Activated T-cell treated with anti-CD3 and anti-CD28 coated beads, Interleukin-2, amount 50 U/mL, for 4 hours (primary cell): ENCODE data around the gene KPNA1. TPM values are rescaled to one million over a fixed set of nuclear protein-coding genes. Genes with fewer than 3 reads are reported as not detected.
"Not testable (repeated sequence)": the region's sequence is repeated elsewhere in the genome, so short reads cannot be mapped to it uniquely, and the experiment has no call there.

Experiments used
- ATAC-seq, 2 donors: fragments of 200-7000 bp; cut with Tn5 transposase; one replicate each; pipeline ENCODE4 v1.10.0; 2021
- DNase-seq: peaks from one replicate; pipeline ENCODE4 v3.0.0-alpha.2; 2020
- H3K27me3 Mint-ChIP-seq: one replicate; pipeline ENCODE4 v1.8.0; 2021; ENCODE audit warnings: low read depth, mixed read lengths
- H3K36me3 Mint-ChIP-seq: one replicate; pipeline ENCODE4 v1.8.0; 2022; ENCODE audit warnings: mixed read lengths; ENCODE audit not compliant: insufficient read depth
- H3K4me1 Mint-ChIP-seq: one replicate; pipeline ENCODE4 v1.8.0; 2021; ENCODE audit warnings: low read depth, mixed read lengths
- H3K4me3 Mint-ChIP-seq: one replicate; pipeline ENCODE4 v1.8.0; 2021; ENCODE audit warnings: mild to moderate bottlenecking, moderate library complexity, mixed read lengths
- H3K9me3 Mint-ChIP-seq: one replicate; pipeline ENCODE4 v1.8.0; 2021; ENCODE audit warnings: mixed read lengths
- total RNA-seq, 3 donors: library from RNA; stranded (reverse); gene quantifications; one replicate each; pipeline ENCODE4 v1.2.1, GENCODE V29; 2021

The KPNA1 gene
- total RNA-seq, 3 donors from 2014 or later, result 56.4 to 61.2 (median 61.2) TPM

DNA sequence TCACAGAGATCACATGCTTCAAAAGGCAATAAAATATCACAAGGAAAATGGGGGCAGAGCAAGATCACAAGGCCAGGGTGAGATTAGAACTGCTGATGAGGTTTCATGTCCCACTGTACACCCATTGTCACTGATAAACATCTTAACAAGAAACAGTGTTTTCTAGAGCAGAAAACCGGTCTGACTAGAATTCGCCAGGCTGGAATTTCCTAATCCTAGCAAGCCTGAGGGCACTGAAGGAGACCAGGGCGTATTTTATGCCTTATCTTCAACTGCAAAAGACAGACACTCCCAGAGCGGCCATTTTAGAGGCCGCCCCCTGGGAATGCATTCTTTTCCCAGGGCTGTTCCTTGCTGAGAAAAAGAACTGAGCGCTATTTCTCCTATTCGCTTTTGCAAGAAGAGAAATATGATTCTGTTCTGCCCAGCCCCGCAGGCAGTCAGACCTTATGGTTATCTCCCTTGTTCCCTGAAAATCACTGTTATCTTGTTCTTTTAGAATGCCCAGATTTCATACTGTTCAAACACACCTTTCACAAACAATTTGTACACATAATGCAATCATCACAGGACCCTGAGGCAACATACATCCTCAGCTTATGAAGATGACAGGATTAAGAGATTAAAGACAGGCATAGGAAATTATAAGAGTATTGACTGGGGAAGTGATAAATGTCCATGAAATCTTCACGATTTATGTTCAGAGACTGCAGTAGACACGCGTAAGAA lies 70.8 kb downstream of the KPNA1 start:
- DNase-seq, H3K9me3 Mint-ChIP-seq, H3K4me1 Mint-ChIP-seq, ATAC-seq, H3K4me3 Mint-ChIP-seq, H3K27me3 Mint-ChIP-seq: not testable (repeated sequence)
- peaks cover 83% of the 10 kb centered on the region for H3K36me3 Mint-ChIP-seq

DNA sequence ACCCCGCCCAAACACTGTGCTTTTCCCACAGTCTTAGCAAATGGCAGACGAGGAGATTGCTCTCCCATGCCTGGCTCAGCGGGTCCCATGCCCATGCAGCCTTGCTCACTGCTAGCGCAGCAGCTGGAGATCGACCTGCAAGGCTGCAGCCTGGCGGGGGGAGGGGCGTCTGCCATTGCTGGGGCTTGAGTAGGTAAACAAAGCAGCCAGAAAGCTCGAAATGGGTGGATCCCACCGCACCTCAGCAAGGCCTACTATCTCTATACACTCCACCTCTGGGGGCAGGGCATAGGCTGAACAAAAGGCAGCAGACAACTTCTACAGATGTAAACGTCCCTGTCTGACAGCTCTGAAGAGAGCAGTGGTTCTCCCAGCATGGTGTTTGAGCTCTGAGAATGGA lies 71.6 kb downstream of the KPNA1 start:
- no peaks in the 10 kb centered on the region for H3K27me3 Mint-ChIP-seq

DNA sequence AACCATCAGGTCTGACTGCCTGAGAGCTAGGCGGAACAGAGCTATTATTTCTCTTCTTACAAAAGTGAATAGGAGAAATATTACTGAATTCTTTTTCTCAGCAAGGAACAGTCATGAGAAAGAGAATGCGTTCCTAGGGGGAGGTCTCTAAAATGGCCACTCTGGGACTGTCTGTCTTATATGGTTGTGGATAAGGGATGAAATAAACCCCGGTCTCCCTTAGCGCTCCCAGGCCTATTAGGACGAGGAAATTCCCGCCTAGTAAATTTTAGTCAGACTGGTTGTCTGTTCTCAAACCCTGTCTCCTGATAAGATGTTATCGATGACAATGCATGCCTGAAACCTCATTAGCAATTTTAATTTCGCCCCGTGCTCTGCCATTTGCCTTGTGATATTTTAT lies 78.8 kb downstream of the KPNA1 start:
- ATAC-seq (no peak), DNase-seq (no peak)
- peaks cover 13% of the 10 kb centered on the region for H3K9me3 Mint-ChIP-seq
- H3K4me3 Mint-ChIP-seq, result no peak overlapping the region
- peaks cover 65% of the 10 kb centered on the region for H3K36me3 Mint-ChIP-seq
- no peaks in the 10 kb centered on the region for H3K27me3 Mint-ChIP-seq
- H3K4me1 Mint-ChIP-seq, result no peaks in the 10 kb centered on the region

More for the DNA sequence above, 71.6 kb downstream of the KPNA1 start:
- Mint-ChIP-seq H3K36me3 (peaks cover 80% of the 10 kb centered on the region), H3K9me3 (peaks cover 7% of the 10 kb centered on the region), H3K4me3 (no peak overlapping the region), H3K4me1 (peaks cover 5% of the 10 kb centered on the region)
- no peak for ATAC-seq
- no peak for DNase-seq

DNA sequence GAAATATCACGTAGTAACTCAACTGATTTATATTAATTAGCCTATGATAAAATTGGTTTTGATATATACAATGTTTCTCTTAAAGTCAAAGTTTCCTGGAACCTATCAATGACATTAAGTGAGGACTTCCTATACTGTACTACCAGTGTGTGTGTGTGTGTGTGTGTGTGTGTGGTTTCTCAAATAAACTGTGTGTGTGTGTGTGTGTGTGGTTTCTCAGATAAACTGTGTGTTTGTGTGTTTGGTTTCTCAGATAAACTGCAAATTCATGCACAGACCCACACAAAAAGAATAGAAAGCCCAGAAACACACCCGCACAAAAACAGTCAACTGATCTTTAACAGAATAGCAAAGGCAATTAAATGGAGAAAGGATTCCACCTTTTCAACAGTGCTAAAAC lies 84.4 kb downstream of the KPNA1 start:
- DNase-seq (no peak), ATAC-seq (no peak)
- Mint-ChIP-seq H3K27me3 (no peaks in the 10 kb centered on the region), H3K36me3 (peaks cover 63% of the 10 kb centered on the region), H3K4me1 (peaks cover 14% of the 10 kb centered on the region), H3K4me3 (no peak overlapping the region), H3K9me3 (peaks cover 7% of the 10 kb centered on the region)

DNA sequence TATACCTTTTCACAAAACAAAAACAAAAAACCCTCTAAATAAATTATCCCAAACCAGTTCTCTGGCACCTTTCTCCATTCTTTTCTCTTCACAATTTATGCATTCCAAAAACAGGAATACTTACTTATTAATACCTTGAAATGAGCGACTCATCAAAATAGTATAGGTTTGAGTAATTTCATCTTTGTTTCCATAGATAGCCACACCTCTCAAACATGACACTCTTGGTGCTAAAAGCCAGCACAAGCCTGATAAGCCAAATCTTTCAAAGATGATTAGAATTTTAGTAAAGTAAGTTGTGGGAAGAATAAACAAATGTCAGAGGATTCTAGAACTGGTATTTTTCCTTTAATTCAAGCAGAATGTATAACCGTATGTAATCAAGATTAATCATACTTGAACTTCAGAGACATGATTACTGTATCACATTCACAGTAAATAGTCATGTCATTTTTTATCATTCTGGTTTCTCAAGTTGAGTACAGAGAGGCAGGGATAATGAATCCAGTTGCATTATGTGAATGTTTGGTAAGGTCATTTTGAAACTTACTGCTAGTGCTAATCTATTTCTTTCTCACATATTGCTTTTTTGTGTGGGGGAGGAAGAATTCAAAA lies 86.8 kb downstream of the KPNA1 start:
- Mint-ChIP-seq H3K4me1 (peaks cover 14% of the 10 kb centered on the region), H3K4me3 (no peak overlapping the region), H3K9me3 (peaks cover 7% of the 10 kb centered on the region), H3K27me3 (no peaks in the 10 kb centered on the region), H3K36me3 (peaks cover 56% of the 10 kb centered on the region)
- DNase-seq (no peak), ATAC-seq (peak; percentile 93 to 96)

DNA sequence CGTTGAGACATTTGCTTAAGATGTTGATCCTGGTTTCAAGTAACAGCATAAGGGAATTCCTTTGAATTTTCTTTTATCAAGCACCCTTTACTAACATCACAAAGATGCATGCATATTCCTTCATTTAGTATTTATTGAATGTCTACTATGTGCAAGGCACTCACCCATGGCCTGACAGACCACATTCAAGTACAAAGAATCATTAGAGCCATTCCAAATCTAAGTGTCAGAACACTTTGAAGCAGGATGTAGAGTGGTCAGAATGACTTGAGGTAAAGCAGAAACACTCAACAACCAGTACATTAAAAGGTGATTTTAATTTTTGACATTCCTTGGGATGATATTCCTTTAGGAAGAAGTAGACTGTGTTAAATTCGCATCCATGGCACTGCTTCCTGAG lies 92.9 kb downstream of the KPNA1 start:
- no peak for DNase-seq
- no peaks in the 10 kb centered on the region for H3K9me3 Mint-ChIP-seq
- no peak for ATAC-seq
- H3K36me3 Mint-ChIP-seq, result peaks cover 30% of the 10 kb centered on the region
- no peaks in the 10 kb centered on the region for H3K27me3 Mint-ChIP-seq
- H3K4me1 Mint-ChIP-seq, result peaks cover 15% of the 10 kb centered on the region
- no peak overlapping the region for H3K4me3 Mint-ChIP-seq

DNA sequence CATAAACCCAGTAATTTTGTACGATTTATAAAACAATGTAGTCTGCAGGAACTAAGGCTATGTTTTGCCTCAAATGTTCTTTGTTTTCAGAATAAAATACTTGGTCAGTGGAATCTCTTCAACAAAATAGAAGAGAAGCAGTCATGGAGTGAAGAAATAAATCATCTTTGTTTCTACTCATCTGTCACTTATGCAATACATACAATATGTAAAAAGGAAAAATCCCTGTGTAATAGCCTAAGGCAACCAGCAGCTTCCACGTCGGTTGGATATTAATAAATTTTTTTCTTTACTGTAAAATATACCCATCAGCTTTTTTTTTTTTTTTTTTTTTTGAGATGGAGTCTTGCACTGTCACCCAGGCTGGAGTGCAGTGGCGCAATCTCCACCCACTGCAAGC lies 93.6 kb downstream of the KPNA1 start:
- Mint-ChIP-seq H3K27me3 (no peaks in the 10 kb centered on the region), H3K4me3 (no peak overlapping the region), H3K9me3 (no peaks in the 10 kb centered on the region), H3K4me1 (peaks cover 21% of the 10 kb centered on the region), H3K36me3 (peaks cover 23% of the 10 kb centered on the region)
- no peak for ATAC-seq
- DNase-seq, result no peak

DNA sequence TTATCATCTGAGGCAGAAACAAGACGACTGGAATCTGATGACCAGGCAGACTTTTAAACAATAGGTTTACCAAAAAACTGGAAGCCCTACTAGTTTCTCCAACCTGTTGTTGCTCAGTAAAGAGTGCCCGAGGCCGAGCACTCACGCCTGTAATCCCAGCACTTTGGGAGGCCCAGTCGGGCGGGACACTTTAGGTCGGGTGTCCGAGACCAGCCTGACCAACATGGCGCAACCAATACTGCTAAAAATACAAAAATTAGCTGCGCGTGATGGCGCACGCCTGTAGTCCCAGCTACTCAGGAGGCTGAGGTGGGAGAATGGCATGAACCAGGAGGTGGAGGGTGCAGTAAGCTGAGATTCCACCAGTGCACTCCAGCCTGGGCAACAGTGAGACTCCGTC lies 97.8 kb downstream of the KPNA1 start:
- H3K4me3 Mint-ChIP-seq, result peak overlapping the region; percentile 89
- ATAC-seq, result no peak
- no peaks in the 10 kb centered on the region for H3K9me3 Mint-ChIP-seq
- H3K4me1 Mint-ChIP-seq, result peaks cover 50% of the 10 kb centered on the region
- DNase-seq, result no peak
- peaks cover 16% of the 10 kb centered on the region for H3K36me3 Mint-ChIP-seq
- no peaks in the 10 kb centered on the region for H3K27me3 Mint-ChIP-seq

DNA sequence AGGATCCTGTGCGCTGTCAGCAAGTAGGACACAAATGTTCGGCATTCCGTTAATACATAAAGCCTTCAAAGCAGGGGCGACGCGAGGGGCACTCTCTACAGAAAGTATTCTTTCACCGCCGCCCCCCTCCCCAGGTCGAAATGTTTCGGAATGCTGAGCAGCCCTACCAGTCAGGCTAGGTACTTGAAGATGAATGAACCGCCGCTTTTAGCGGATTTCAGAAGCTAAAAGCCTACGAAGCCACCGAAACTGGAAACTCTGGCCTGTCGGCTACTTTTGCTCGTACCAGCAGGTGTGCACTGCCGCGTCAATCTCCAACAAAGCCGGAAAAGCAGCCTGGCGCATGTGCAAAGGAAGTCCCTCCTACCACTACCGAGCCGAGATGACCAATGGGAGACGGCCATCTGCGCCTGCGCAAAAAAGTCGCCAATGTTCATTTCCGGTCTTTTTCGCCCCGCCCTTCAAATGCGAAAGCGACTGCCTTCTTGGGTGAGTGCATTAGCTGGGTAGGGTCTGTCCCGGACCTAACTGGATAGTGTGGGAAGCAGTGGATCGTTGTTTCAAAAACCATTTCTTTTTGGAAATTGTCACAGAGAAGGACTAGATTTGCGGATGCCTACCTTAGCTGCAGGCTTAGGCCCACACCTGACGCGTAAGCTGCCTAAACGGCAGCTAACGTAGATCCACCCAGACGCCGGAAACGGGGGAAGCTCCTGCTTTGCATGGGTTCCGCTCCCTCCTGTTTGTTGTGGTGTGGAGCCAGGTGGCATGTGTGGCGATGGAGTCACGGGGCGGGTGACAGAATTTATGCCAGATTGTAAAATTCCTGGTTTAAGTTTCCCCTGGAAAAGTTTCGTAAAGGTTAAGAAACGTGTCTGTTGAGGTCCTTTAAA lies 98.7 kb downstream of the KPNA1 start, which contains the start of gene WDR5B:
Gene WDR5B, minus strand, starts transcription at position 301 of the 893 bp plus-strand sequence. CDS start 534 bp downstream, outside the sequence.
- H3K27me3 Mint-ChIP-seq, result no peaks in the 10 kb centered on the region
- peak within 1 kb of the TSS; percentile 89 for H3K4me3 Mint-ChIP-seq
- peaks cover 13% of the 10 kb centered on the region for H3K36me3 Mint-ChIP-seq
- peak; percentile 98 for DNase-seq
- peak; percentile 92 to 93 for ATAC-seq
- no peaks in the 10 kb centered on the region for H3K9me3 Mint-ChIP-seq
- peaks cover 50% of the 10 kb centered on the region for H3K4me1 Mint-ChIP-seq

DNA sequence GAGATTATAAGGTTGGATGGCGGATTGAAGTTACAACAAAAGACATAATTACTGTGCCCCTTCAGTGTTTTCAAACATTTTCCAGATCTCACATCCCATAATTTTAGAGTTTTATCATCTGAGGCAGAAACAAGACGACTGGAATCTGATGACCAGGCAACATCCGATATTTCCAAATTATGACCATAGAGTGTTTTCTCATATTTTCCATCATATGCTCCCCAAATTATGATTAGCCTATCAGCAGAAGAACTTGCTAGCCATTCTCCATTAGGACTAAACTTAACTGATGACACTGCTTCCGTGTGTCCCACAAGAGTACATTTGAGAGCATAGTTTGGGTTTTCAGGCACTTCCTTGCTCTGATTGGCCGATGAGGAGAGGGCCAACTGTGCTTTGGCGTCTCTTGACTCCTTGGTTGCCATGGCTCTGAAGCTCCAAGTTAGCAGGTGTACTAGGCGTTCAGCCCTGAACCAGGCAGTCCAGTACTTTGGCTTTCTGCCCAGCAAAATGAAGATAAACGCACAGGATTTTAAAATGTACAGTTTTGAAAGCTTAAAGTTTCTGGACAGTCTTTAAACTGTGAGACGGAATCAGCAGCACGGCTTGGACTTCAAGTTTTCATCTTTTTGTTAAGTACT lies 99.5 kb downstream of the KPNA1 start:
- H3K36me3 Mint-ChIP-seq, result peaks cover 19% of the 10 kb centered on the region
- DNase-seq (peak; percentile 13), ATAC-seq (peak; percentile 29 to 33)
- H3K4me1 Mint-ChIP-seq, result peaks cover 54% of the 10 kb centered on the region
- peak overlapping the region; percentile 89 for H3K4me3 Mint-ChIP-seq
- no peaks in the 10 kb centered on the region for H3K9me3 Mint-ChIP-seq
- no peaks in the 10 kb centered on the region for H3K27me3 Mint-ChIP-seq

DNA sequence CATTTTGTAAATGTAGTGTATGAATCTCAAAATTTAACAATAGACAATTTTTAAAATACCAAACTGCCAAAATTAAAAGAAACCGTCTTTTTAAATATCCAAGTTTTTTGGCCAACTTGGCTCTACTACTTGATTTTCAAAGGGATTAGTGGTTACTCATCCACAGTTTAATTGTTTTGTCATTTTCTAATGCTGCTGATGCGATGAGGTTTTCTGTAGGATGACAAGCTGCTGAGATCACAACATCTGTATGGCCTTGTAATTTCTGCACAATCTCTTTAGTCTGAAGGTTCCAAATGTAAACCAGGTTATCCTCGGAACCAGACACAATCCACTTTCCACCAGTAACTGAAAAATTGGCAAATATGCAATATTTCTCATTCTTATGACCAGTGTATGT lies 100.3 kb downstream of the KPNA1 start:
- no peak for ATAC-seq
- Mint-ChIP-seq H3K4me1 (peaks cover 54% of the 10 kb centered on the region), H3K4me3 (peak overlapping the region; percentile 89), H3K36me3 (peaks cover 20% of the 10 kb centered on the region), H3K9me3 (no peaks in the 10 kb centered on the region), H3K27me3 (no peaks in the 10 kb centered on the region)
- DNase-seq, result no peak

DNA sequence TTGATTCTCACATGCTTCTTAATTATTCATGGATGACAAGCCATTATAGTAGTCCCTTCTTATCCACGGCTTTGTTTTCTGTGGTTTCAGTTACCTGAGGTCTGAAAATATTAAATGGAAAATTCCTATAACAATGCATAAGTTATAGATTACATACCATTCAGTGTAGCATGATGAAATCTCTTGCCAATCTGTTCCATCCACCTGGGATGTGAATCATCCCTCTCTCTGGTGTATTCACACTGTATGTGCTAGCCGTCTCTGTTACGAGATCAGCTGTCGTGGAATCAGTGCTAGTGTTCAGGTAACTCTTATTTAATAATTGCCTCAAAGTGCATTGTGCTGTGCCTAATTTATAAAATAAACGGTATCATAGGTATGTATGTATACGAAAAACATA lies 104.1 kb downstream of the KPNA1 start:
- Mint-ChIP-seq H3K27me3 (no peaks in the 10 kb centered on the region), H3K4me1 (peaks cover 44% of the 10 kb centered on the region), H3K9me3 (no peaks in the 10 kb centered on the region), H3K4me3 (no peak overlapping the region), H3K36me3 (peaks cover 41% of the 10 kb centered on the region)
- DNase-seq (no peak), ATAC-seq (no peak)

DNA sequence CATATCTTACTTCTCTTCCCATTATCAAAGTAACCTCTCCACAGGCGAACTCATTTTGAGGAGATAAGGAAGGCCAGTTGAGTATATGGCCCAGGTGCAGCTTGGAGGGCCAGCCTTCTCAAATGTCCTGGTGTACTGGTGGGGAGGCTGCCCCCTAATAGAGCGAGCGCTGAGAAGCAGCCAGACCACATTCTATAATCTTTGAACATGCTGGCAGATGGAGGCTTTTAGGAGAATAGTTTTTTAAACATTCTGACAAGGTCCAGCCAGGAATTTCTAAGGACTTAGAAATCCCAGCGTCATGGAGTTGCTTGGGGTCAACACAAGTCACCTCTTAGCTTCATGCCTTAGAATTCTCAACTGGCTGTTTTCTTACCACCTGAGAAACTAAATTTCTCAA lies 104.6 kb downstream of the KPNA1 start:
- DNase-seq (no peak), ATAC-seq (no peak)
- Mint-ChIP-seq H3K27me3 (no peaks in the 10 kb centered on the region), H3K36me3 (peaks cover 43% of the 10 kb centered on the region), H3K9me3 (no peaks in the 10 kb centered on the region), H3K4me1 (peaks cover 40% of the 10 kb centered on the region), H3K4me3 (no peak overlapping the region)

DNA sequence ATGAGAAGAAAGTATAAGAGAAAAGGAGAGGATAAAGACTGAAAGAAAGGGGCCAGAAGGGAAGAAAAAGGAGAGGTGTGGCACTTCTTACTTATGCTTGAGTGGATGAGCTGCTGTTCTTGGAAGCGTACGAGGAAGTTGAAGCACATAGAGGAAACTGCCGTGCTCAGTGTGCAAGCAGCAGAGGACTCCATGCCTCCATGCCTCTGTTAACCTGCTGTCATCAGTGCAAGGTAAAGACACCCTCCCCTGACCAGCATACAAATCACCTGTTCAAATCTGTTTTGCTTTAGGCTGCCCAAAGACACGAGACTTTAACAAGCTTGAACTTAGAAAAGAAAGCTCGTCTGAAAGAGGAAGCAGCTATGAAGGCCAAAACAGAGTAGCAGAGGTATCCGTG lies 105.3 kb downstream of the KPNA1 start:
- Mint-ChIP-seq H3K4me1 (peaks cover 34% of the 10 kb centered on the region), H3K9me3 (no peaks in the 10 kb centered on the region), H3K36me3 (peaks cover 45% of the 10 kb centered on the region), H3K27me3 (no peaks in the 10 kb centered on the region), H3K4me3 (no peak overlapping the region)
- ATAC-seq (no peak), DNase-seq (no peak)
